GM12874 (cell line): ENCODE data around the gene XNDC1N.

Source experiments
- CTCF ChIP-seq: IDR thresholded peaks from 2 replicates; pipeline ENCODE4 v1.5.1; 2011; ENCODE audit warnings: low read depth, mild to moderate bottlenecking, control low read depth, low read length, moderate library complexity; ENCODE audit not compliant: insufficient read depth

The XNDC1N gene

GRCh38 chr11:71927820-71928736, at the start of gene XNDC1N:
TSS of gene XNDC1N (minus strand) at chr11:71928594. CDS start at chr11:71923353, 5,241 bp downstream.
- no peak for TF ChIP-seq CTCF

- TF ChIP-seq CTCF = peak; percentile 42; the same call in 1 of the 2 replicates
Observed at GRCh38 chr11:71977743-71978418, 49.5 kb upstream of the XNDC1N start.

- no peak for TF ChIP-seq CTCF
Observed at GRCh38 chr11:71977090-71977489, 48.7 kb upstream of the XNDC1N start.

GRCh38 chr11:71976551-71976950, 48.2 kb upstream of the XNDC1N start:
- no peak for TF ChIP-seq CTCF

GRCh38 chr11:71971680-71972079, 43.3 kb upstream of the XNDC1N start:
- TF ChIP-seq CTCF = no peak

GRCh38 chr11:71964641-71965040, 36.2 kb upstream of the XNDC1N start:
- TF ChIP-seq CTCF = no peak

GRCh38 chr11:71963468-71963867, 35.1 kb upstream of the XNDC1N start:
- no peak for TF ChIP-seq CTCF
